ENCODE measurements around the gene ZNF827.
A peak's percentile ranks its signal among the peaks of the same experiment; 100 is the strongest.

Gene ZNF827

DNA sequence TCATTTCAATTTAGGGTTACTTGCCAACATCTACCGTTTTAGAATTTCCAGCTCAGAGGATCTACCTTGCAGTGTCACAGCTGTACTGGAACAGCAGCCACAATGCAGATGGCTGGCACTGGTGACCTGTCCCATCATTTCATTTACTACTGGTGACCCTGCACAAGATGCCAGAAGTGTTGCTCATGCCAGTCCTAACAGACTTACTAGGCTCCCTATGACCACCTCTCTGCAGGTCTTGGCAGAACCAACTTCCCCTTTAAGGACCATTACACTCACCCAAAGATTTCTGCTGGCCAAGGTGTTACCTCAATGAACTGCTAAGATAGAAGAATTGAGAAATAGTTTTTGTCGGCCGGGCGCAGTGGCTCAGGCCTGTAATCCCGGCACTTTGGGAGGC lies 151.8 kb downstream of the ZNF827 start:
- DNase-seq: no peak

DNA sequence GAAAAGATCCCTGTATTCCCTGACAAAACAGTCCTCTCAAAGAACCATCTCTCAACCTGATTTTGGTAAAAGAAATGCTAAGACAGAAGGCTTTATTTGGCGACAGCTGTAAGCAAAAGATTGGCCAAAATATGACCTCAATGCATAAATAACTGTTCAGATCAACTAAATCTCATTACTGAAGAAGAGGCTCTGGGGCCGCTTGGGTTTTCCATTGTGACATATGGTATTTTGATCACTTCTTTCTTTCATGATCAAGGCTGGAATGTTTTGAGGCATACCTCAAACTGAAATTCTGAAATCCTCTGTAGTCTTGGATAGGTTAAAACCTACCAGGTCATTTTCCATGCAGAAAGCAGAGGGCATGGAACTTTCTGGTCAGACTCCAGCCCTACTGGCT lies 152.4 kb downstream of the ZNF827 start:
- DNase-seq: no peak

DNA sequence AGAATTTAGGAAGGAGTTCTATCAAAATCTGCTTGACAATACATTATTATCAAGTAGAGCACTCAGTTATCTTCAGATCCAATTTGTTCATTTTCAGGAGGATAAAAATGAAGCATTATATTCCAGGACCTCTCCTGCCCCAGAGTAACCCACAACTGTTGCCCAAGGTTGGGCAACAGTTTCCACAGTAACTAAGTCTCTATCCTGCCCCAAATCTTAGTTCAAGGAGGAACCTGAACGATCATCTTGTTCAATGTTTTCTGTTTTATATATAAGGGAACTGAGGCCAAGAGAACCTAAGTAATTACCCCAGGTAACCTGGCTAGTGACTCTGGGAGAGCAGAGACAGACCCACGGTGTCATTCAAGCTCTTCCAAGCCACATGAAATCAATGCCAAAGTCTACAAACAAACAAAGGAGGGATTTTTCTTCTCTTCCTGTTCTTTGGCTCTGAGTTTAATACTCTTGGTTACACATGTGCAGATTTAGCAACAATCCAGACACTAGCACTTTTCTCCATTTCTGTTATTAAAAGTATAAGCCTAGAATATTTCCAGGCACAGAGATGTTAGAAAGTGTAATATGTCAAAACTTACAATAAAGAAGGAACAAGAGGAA lies 153.1 kb downstream of the ZNF827 start:
- DNase-seq: no peak

DNA sequence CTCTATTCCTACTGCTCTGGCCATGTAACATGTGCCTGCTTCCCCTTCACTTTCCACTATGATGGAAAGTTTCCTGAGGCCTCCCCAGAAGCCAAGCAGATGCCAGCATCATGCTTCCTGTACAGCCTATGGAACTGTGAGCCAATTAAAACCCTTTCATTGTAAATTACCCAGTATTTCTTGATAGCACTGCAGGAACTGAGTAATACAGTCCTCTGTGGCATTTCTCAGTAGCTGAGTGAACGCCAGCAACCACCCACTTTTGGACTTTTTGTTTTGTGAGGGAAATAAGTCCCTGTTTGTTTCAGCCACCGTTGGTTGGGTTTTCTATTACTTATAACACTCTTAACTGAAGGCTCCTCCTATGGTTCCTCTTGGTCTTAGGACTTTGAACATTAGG lies 154.6 kb downstream of the ZNF827 start:
- DNase-seq: no peak

DNA sequence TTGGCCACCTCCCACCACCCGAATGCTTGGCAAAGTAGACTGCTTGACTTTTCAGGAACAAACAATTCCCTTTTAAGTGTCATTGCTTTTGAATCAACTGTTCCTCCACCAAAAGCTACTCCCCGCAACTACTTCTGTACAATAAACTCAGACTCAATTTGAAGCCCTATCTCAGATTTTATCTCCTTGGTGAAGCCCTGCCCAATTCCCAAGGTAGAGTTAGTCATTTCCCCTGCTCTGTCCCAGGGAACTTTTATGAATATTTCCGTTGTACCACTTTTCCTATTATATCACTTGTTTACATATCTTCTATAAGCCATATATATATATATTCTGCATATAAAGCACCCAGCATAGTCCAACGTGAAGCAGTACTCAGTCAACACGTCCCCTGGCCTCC lies 155.9 kb downstream of the ZNF827 start:
- DNase-seq: no peak

DNA sequence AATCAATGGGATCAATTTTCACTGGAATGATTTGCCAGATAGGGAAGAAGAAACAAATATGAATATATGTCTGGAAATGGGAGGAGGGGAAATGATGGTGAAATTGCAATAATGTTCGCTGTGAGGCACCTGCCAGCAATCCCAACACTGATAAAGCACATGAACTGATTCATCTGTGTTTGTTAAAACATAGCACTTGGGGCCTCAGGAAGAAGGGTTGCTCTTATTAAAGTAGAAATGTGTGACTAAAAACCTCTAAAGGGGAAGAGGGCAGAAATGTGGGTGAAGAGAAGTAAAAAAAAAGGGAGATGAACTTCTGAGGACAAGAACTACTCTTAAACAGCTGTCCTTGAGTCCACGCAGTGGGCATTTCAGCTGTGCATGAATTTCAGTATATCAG lies 157.3 kb downstream of the ZNF827 start:
- DNase-seq: no peak

DNA sequence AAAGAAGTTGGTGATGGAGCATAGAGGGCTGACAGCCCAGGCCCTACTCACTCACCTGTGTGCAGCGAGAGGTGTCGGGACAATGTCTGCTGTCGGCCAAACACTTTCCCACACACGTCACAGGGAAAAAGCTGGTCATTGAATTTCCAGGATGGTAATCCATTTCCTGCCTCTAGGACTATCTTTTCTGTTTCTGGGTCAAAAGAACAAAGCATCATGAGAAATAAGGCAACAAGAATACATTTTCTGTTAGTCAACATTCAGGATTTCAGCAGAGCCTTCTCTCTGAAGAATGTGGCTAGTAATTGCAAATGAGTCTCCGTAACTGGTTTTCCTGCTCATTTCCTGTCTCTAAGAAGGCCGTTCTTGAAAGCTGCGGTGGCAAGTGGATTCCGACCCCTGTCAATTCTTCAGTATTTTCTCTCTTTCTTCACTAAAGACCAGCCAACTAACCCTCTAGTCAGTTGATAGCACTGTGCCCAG lies 159.3 kb downstream of the ZNF827 start:
- peak; percentile 25 for DNase-seq

DNA sequence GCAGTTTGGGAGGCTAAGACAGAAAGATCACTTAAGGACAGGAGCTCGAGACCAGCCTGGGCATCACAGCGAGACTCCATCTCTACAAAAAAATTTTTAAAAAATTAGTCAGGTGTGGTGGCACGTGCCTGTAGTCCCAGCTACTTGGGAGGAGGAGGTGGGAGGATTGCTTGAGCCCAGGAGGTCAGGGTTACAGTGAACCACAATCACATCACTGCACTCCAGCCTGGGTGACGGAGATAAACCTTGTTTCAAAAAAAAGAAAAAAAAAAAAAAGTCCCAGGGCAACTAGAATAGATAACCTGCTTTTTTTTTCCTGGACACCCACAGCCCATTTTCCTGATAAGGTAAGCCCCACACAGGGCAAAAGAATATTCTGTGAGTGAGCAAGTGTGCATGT lies 162.4 kb downstream of the ZNF827 start:
- no peak for DNase-seq

DNA sequence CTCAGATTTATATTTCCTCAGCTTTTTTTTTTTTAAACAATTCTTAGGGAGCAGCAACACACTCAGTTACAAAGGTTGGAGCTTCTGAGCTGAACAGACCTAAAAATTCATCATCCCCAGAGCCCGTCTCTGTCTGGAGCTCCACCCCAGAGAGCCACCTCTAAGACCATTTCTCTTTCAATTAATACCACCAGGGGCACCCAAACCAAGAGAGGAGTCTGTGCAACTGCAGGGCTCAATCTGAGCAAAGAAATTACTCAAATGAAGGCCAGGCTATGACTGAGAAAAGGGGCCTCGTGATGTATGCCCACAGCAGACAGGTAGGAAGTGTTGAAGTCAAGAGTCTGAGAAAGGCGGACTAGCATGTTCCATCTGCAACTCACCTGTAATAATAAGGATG lies 163.2 kb downstream of the ZNF827 start:
- DNase-seq: no peak

DNA sequence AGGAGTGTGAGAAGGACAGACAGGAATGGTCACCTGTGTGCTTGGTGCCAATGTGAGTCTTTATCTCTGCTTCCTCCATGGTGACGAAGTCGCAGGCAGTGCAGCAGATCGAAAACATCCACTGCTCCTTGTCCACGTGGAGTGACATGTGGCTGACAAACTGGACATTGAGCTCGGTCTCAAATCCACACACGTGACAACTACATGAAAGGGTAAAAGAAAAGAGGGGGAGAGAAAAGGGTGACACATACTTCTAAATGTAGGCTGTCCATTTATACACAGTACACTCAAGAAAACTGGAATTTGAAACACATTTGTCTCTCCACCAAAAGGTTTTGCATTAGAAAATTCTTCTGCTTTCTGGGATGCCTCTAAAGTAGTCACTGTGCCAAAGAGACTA lies 164.2 kb downstream of the ZNF827 start:
- no peak for DNase-seq

DNA sequence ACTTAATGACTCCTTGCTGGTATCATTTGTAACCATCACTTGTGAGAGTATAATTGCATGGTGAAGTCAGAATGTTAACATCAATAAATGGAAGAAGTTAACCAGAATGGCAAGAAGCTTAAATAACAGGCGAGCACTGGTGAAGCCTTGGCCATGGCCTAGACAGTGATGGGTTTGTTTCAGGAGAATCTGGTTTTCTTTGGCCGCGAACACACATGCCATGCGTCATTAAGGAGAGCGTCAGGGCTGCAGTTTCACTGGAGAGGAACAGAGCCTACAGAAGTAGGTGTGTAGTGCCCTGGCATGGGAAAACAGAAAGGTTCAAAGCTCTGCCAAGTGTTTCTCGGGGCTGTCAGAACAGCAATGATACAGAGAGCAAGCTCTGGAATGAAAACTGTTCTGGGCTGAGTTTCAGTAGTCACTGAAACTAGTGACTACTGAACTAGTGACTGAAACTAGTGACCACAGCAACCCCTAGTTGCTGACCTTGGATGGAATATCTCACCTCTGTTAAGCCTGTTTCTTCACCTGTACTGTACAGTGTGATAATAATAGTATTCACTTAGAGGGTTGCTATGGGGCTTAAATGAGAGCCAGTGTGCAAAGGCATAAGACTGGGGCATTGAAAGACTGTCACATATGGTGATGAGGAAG lies 164.9 kb downstream of the ZNF827 start:
- no peak for DNase-seq

DNA sequence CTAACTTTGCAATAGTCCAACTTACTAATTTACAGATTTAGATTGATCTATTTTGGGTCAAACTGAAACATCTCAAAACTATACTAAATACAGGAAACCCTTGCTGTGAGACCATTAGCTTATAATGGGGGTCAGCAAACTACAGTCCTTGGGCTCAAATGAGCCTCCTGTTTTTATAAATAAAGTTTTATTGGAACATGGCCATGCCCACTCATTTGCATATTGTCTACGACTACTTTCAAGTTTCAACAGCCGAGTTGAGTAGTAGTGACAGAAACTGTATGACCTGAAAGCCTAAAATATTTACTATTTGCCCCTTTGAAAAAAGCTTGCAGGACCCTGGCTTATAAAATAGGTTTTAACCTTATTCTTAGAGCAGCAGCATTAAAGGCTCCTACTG lies 166.3 kb downstream of the ZNF827 start:
- no peak for DNase-seq

DNA sequence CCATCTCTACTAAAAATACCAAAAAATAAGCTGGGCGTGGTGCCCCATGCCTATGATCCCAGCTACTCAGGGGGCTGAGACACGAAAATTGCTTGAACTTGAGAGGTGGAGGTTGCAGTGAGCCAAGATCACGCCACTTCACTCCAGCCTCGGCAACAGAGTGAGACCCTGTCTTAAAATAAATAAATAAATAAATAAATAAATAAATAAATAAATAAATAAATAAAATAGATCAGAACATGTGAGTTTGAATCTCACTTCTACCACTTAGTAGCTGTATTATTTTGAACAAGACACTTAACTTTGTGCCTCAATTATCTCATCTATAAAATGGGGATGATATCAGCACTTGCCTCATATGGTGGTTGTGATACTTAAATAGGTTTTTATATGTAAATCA lies 168.5 kb downstream of the ZNF827 start:
- DNase-seq: no peak

DNA sequence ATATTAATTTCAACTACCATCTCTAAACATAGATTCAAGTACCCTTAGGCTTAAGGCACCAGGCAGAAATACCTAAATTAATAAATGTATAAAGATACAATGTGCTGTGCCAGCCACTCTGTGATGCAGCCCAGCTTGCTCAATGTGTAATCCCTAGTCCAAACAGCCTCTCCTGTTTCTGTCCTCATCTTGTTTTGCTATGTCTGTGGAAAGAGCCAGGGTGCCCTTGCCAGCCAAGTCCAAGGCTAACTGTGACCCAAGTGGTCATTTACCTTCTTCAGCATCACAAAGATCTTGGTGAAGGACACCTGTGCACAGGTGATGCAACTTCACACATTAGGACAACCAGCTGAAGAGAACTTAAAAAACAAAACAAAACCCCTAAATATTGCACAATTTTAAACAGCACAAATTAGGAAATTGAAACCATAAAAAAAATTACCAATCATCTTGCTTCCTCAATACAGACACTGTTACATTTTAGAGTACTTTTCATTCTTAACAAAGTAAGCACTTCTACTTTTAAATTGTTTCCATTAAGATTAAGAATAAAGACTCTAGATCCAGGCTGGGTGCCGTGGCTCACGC lies 169.1 kb downstream of the ZNF827 start:
- DNase-seq: no peak

DNA sequence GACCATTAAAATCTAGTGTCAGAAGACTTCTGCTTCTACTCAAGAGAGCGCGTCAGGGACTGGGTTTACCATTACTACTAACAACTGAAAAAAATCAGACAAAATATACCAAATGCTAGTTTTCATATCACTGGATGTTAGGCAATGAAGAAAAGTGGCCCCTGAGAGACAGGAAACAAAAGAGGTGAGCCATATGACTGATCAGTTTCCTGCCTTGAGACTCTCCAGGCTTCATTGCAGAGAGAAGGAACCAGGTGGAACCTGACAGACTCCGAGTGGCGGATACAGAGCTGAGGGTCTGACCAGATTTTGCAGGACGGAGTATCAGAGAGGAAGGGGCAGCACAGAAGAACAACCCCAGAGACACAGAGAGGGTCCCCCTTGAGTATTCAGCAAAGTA lies 172.3 kb downstream of the ZNF827 start:
- no peak for DNase-seq

DNA sequence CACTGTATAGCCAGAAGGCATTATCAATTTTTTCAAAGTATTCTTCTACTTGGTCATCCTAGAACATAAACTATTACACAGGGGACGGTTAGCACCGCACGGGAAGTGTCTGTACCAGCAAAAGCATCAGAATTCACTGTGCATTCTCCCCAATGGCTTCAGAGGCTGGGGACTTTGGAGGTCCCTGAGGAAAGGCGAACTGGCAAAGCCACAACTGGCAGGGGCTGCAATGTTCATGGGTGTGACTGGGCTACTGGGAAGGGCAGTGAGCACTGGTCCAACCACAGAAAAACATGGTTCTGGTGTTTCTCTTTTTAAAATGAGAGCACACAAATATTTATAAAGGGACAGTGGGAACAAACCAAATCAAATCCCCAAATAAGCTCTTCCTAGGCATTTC lies 175.2 kb downstream of the ZNF827 start:
- DNase-seq: no peak

DNA sequence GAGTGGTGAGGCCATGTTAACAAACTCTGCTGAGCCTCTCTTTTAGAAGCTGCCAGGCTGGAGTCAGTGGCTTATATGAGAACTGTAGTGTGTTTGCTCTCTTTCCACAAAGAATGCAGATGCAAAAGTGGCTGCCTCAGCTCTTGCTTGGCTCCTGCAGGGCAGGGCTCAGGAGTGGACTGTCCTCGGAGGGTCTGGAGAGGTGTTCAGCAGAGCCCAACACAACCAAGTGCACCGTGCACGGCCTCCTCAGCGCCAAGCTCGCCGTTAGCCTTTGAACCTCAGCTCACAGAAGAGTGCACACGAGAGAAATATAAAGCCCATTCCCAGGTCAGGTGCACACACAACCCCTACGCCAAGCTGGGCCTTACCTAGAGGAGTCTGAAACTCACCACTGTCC lies 175.9 kb downstream of the ZNF827 start:
- no peak for DNase-seq

DNA sequence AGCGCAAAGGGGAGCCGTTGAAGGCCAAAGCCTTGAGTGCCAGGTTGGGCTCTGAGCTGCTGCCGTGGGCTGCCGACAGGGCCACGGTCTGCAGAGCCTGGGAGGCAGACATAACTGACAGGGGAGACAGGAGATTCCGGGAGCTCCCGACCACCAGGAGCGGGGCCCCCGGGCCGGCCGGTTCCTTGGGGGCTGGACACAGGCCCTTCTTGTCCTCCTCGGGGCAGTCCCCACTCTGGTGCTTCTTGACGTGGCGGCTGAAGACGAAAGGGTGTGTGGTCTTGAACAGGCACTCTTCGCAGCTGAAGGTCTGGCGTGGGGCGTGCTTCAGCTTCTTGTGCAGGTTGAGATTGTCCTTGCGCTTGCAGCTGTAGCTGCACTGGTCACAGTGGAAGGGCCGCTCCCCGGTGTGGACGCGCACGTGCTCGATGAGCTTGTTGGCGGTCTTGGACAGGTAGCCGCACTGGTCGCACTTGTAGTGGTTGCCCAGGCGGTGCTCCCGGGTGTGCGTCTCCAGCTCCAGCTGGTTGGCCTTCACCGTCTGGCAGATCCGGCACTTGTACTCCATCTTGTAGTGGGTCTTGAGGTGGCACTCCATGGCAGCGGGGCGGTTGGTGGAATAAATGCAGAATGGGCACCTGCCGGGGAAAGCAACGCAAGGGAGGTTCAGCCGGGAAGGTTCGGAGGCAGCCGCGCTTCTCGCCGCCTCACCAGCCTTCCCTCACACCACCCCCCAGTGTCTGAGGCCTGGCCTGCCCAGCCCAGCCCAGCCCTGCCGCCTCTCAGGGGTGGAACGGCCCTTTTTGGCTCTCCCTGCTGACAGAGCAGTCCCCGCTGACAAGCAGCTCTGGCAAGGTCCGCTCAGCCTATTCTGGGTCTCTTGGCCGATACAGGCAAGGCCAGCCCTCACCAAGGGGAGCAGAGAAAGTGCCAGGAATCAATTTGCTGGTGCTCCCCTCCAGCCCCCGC lies 177.4 kb downstream of the ZNF827 start:
- DNase-seq: no peak

DNA sequence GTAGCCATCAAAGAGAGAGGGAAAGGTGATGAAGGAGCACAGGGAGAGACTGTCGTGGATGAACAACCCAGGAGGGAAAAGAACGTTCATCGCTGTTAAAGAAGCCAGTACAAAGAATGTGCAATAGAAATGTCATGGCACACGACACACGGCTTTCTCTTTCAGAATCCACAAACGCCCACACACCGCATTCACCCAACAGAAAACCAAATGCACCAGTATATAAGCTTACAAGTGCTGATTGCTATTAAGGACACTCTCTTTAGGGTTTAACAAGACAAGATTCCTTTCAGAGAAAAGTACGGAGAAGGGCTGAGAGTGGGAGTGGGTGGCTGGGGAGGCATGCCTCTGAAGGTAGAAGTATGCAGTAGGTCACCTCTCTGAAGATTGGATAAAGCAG lies 178.4 kb downstream of the ZNF827 start:
- no peak for DNase-seq

DNA sequence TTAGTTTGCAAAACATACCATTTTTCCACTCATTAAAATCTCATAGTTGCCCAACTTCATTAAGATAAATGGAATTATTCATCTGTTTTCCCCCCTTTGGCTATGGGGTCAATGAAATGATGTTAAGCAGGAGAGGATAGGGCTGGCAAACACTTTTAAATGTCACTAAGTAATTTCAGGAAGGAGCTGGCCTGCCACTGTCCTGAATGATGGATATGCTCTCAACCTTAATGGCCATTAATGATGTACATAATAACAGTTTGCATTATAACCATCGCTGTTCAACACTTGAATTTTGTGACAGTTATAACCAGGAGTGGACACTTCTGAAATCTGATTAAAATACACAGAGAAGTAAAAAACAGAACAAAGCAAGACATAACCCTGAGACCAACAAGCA lies 181.4 kb downstream of the ZNF827 start:
- no peak for DNase-seq

DNA sequence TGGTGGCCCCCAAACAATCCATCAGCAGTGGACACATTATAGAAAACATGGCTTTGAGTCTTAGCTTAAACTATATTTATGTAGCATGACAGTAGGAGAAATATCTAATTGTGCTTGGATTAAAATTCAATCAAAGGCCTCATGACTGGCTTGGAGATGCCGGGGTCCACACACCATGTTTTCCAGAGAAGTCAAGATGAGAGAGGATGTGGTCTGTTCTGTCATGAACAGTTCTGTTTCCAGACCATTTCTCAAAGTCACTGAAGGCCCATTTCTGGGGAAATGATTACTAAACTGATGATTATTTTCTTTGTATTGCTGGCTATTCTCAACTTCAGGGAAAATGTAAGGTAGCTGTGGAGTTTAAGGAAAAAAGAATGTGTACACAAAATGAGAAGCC lies 182.4 kb downstream of the ZNF827 start:
- no peak for DNase-seq

DNA sequence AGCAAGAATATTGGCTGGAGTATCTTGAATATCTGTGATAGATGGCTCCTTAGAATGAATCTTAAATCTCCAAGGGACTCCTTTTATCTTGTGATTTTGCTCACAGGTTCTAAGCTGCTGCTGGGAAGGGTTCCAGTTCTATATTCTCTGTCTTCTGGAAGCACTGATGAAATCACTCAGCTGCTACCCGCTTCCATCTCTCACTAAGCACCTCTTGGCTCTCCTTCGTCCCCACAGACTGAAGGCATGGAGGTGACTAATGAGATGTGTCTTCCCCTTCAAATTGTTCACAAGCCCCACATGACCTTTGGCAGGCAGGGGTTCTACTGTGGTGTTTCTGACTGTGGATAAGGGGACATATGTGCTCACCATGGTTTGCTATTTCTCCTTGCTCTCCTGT lies 182.8 kb downstream of the ZNF827 start:
- peak; percentile 9 for DNase-seq

DNA sequence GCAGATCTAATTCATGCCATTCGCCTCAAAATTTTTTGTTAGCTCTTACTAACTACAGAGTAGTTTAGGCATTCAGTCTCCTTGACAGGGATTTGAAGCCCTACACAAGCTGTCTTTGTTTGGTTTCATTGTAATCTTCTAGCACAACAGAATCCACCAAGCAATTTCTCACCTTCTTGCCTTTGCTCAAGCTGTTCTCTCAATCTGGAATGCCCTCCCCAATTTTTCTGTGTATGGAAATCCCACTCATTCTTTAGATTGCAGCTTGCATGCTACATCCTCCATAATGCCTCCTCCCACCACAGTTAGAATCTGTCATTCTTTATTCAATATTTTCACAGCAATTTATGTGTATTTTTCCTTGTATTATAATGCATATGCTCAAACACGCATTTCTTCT lies 195.0 kb downstream of the ZNF827 start:
- DNase-seq: no peak

DNA sequence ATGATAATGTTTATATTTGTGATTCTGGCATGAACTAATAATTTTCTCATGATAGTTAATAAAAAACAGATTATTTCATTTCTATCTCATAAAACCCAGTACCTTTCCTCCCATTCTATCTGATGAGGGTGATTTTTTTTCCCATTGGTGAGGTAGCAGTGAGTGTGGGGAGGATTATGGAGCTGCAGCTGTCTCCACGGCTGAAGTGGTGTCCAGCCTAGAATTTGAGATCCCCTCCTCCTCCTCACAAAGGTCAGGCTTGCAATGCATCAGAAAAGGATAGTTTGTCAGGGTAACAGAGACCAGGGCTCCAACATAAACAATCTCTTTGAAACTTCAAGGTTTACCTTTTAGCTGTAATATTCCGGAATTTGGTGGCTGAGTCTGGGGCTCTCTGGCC lies 197.8 kb downstream of the ZNF827 start:
- no peak for DNase-seq

All from fibroblast of skin of right quadriceps (primary cell).